NCI-H1092 treated with DMSO at 0.1 percent for 48 hours (cell line): ENCODE data around the gene CAPRIN2.

Experiments
- DNase-seq: peaks from one replicate; lab custom pipeline; 2025; lab: John Stamatoyannopoulos, UW

The CAPRIN2 gene

DNA sequence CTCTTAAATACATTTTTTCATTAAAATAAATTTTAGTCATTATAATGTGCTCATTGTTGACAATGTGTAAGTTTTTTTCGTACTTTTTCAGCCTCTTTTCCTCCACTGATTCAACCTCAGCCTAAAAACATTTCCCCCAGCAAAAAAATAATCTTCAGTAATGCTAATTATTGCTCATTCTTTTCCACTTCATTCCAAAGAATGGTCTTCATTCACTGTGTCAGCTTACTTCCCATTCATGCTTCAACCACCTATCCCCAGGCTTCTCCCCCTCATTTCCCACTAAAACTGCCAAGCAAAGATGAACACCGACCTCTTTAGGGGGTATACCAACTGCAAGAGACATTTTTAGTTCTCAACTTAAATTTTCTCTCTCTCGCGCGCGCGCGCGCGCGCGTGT, 56.4 kb downstream of the CAPRIN2 start:
- DNase-seq, result no peak

DNA sequence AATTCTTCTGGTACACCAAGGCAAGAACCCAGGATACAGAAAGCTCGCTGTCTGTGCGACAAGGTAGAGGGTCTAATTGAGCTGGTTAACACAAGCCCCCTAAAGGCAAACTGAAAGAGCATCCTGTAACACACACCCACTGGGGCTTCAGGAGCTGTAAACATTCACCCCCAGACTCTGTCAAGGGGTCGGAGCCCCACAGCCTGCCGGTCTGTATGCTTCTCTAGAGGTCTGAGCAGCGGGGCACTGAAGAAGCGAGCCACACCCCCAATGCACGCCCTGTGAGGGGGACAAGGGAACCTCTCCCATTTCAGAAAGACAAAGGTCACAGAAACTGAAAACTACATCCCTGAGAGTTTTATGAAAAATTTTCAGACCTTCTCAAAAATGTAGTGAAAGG, 57.8 kb downstream of the CAPRIN2 start:
- no peak for DNase-seq

DNA sequence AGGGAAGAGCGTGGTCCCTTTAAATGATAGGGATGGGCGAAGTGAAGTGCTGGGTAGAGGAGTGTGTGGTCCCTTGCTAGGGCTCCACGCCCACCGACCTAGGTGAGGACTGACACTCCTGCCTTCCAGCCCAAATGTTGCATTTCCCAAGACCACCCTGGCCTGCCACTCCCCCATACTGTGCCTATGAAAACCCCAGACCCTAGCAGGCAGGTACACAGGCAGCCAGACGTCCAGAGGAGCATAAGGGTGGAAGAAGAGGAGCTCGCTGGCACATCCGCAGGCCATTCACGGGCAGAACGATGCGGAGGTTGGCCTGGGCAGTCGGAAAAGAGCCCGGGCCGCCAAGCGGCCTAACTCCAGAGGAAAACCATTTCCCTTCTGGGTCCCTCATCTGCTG, 58.3 kb downstream of the CAPRIN2 start:
- no peak for DNase-seq

DNA sequence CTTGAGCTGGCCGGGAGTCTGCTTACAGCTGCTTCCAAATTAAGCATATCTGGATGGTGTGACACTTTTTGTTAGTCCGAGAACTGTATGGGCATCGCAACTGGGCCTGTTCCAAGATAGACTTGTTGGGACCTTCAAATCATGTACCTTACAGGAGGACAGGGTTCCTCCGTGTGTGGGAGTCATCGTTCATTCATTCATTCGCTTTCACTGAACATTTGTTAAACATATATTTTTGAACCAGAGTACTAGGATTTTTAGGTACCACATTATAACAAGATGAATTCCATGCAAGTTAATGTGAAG, 58.7 kb downstream of the CAPRIN2 start:
- no peak for DNase-seq

DNA sequence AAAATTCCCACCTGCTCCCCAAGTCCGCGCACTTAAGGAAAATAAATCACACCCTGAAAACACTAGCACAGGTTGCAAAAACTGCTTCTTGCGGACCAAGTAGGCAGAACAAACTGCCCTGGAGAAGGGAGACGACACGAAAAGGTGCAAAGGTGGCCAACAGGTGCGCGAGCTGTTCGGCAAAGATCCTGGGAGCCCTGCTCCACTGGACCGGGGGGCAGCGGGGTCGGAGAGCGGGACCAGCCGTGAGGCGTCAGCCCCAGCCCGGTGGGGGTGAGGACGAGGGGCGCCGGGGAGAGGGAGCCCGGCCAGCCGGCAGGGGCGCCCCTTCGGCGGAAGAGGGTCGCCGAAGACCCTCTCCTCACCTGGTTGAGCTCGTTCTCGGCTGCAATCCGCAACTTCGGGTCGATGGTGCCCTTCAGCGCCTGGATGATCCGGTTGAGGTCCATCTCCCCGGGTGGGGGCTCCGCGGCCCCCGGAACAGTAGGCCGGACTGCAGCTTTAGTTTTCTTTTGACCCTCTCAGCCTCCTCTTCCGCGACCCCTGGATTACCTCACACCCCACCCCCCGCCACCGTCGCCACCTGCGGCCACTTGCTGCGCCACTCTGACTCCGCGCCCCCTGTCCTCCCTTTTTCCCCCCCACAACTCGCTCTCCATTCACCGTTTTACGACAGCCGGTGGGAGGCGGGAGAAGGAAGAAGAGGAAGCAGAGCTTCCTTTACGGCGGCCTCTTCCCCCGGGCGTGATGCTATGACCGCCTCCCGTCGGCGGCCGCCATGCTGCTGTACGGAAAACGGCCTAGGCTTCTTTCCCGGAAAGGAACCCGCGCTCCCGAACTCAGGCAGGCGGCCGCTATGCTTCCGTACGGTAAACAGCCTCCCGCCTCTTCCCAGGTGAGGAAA, 59.3 kb downstream of the CAPRIN2 start, which contains the start of gene IPO8:
TSS of gene IPO8 (minus strand) at position 671 of the 904 bp plus-strand sequence. CDS start at position 449, 222 bp downstream.
- peak; percentile 94 for DNase-seq

DNA sequence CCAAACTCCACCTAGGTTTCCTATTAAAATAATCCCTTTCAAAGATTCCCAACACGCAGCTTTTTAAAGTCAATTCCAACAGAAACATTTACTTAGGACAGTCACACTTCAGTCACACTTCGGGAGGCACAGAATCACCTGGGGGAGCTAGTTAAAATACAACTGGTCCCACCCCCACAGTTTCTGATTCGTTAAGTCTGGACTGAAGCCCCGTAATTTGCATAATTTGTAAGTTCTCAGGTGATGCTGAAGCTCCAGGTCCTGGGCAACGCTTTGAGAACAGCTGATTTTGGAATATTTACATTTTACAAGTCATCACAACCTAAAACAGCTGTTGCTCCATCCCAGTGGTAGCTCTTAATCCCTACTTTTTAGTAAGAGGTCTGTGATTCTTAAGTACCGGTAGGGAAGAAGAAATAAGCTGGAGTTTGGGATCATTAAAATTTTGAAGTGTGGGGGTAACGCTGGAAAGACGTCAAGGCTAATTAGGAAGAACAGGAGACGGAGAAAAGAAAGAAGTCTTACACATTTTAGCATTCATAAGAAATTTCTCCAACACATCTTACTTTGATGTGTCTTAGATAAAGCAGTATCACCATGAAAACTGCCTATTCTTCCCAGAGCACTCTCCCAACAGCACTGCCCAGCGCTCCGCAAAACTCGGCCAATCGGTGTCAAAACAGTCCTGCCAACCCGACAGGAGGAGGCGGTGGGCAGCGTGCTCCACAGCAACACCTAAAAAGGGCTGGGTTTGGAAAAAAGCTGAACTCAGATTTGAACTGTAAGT, 60.1 kb downstream of the CAPRIN2 start:
- peak; percentile 48 for DNase-seq

DNA sequence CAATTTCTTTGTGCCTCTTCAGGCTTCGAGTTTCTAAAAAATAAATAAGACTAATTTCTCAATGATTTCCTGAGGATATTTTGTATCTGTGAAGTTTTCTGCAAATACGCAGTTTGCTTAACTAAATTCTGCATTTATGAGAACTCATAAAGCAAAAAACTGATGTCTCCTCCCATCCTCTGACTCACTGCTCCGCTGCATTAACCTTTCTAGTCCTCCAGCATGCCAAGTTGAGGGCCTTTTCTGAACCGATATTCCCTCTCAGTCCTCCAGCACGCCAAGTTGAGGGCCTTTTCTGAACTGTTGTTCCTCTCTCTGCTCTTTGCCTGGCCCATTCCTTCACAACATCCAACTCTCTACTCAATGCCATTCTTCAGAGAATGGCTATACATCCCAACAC, 62.3 kb downstream of the CAPRIN2 start:
- no peak for DNase-seq

DNA sequence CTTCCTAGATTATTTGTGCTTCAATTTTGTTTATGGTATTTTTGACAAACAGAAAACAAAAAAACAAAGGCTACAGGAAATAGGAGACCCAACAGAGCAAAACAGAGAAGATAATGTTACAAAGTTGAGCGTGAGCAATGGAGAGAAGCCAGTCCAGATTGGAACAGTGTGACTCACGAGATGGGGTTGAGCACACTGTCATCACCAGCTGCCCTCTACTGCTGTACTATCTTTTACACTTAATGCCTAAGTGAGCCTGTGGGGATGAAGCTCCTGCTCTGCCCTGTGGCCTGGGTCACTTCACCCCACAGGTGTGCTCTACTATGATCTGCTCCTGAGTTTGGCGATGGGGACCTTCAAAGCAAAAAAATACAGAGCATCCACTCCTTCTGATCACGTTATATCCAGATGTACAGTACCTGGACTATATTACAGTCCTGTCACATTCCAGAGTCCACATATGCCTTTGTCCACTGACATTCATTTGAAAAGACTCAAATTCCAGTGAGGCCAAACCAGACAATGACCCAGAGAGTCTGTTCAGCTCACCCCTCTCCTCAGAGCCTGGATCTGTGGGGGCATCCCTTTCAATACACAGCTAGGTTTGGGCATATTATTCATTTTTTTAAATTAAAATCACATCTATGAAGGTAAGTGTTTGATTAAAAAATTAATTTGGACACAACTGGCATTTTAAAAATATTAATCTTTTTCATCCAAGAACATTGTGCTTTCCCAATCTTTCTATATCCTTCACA, 63.5 kb downstream of the CAPRIN2 start:
- DNase-seq, result no peak

DNA sequence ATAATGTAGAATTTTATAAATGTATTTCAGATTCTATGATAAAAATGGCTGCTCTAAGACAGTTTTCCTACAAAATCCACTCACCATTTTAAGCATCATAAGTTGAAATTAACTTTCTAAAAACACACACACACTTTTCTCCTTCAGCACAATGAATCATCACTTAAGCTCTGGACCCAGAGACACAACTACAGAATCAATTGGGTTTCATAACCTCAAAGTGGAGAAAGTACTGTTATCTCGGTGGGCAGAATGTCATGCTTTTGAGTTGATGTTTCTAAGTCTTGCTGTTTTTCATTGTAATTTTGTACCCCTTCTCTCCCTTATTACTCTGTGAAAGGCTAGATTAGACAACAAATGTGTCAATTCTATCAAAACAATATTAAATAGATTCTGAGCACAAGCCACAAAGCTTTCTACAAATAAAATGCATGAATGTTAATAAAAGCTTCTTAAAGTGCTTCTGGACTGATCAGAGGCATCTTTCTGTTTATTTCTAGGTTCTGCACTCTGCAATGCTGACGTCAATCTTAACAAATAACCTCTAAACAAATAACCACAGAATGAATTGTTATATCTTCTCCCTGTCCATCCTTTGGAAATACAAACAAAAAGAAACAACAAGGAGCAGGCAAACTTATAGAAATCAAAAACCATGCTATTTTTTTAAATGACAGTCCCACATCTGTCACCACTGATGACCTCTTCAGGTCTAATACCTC, 67.3 kb downstream of the CAPRIN2 start:
- DNase-seq, result no peak

DNA sequence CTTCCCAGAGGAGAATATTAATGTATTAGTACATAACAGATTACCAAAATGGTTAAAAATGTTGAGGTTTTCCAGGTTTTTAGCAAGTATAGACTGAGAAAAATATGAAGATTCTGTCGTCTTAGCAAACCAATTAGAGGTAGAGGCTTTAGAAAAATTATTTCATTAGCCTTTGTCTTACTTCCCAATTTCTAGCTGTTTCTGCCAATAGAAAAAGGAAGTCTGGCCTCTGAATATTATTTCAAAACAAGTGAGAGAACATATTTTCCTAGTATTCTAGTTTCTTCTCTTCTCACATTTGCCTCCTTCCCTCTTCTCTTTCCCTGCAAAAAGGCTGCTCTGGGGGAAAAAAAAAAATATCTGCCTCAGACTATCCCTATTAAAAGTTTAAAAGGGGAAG, 75.5 kb downstream of the CAPRIN2 start:
- no peak for DNase-seq

DNA sequence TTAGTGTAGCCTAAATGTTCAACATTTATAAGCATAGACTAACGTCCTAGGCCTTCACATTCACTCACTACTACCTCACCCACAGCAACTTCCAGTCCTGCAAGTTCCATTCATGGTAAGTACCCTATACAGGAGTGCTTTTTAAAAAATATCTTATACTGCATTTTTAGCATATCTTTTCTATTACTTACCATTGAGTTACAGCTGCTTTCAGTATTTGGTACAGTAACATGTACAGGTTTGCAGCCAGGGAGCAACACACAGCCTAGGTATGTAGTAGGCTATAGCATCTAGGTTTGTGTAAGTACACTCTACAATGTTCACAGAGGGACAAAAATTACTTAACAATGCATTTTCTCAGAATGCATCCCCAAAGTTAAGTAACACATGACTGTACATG, 76.5 kb downstream of the CAPRIN2 start:
- no peak for DNase-seq

DNA sequence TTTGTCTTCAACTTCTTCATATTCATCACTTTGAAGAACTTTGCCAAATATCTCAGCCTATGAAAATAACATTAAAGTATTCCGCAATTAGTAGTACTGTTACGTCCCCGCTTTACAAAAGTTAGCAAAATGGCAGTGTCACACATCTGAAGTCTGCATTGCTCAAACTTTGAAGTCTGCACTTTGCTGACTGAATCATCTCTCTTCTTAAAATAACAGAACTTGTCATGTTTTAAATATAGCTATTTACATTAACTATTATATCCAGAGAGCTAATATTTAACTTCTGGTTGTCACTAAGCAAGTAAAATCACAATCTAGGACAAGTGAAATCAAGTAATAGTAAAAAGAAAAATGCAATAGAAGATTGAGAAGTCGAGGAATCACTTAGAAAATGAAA, 93.5 kb downstream of the CAPRIN2 start:
- no peak for DNase-seq
